Left ventricle myocardium inferior (tissue), 1 donor: Measurements from ENCODE around the gene CCDC188. TPM values are rescaled to one million over a fixed set of nuclear protein-coding genes. Genes with fewer than 3 reads are reported as not detected.

Experiments
- DNase-seq: peaks from one replicate; pipeline ENCODE4 v3.0.0-alpha.2; 2020
- H3K27ac ChIP-seq: fragments of 200-600 bp; replicated peaks from 2 replicates; pipeline ENCODE4 v1.8.0; 2021
- H3K27me3 ChIP-seq: fragments of 200-600 bp; 2 replicates; pipeline ENCODE4 v1.8.0; 2021; ENCODE audit warnings: low read depth
- H3K36me3 ChIP-seq: fragments of 200-600 bp; 2 replicates; pipeline ENCODE4 v1.8.0; 2021
- H3K4me1 ChIP-seq: fragments of 200-600 bp; 2 replicates; pipeline ENCODE4 v1.8.0; 2021
- H3K4me3 ChIP-seq: fragments of 200-600 bp; 2 replicates; pipeline ENCODE4 v1.8.0; 2021; ENCODE audit warnings: mild to moderate bottlenecking, moderate library complexity
- H3K9me3 ChIP-seq: fragments of 200-600 bp; replicated peaks from 2 replicates; pipeline ENCODE4 v1.8.0; 2021
- CTCF ChIP-seq: fragments of 200-600 bp; IDR thresholded peaks from 2 replicates; pipeline ENCODE4 v1.8.0; 2021; ENCODE audit warnings: antibody characterized with exemption, mild to moderate bottlenecking, borderline replicate concordance
- intact Hi-C: fragments of 100-400 bp; cut with micrococcal nuclease; formaldehyde crosslinking; loops from one replicate; pipeline ENCODE4 v1.11.0; 2022
- total RNA-seq: library from RNA; stranded (reverse); fragmentation: NEBNext Ultra II Directional; extraction: Animal tissue kit (Norgen Biotek cat#: 25700); gene quantifications from one replicate; pipeline ENCODE4 v1.2.1, GENCODE V29; 2021
- donor health status: DM: no; HTN: yes; CAD: no; lungs with severe emphysema.

Gene CCDC188
- total RNA-seq, 1 donor from 2014 or later, result not detected

GRCh38 chr22:20149257-20150250 is 1.3 kb downstream of the CCDC188 start:
- no peak for DNase-seq
- no peak for TF ChIP-seq CTCF
- Histone ChIP-seq H3K27ac (no peak overlapping the region), H3K27me3 (peaks cover 3% of the 10 kb centered on the region), H3K9me3 (no peaks in the 10 kb centered on the region), H3K4me3 (no peak overlapping the region), H3K36me3 (peaks cover 13% of the 10 kb centered on the region), H3K4me1 (no peaks in the 10 kb centered on the region)
- intact Hi-C loops, result no loop called here

GRCh38 chr22:20148414-20148813 is 2.4 kb downstream of the CCDC188 start:
- no peak for TF ChIP-seq CTCF
- Histone ChIP-seq H3K4me1 (no peaks in the 10 kb centered on the region), H3K9me3 (no peaks in the 10 kb centered on the region), H3K27me3 (no peaks in the 10 kb centered on the region), H3K4me3 (no peak overlapping the region), H3K36me3 (peaks cover 22% of the 10 kb centered on the region), H3K27ac (no peak overlapping the region)
- intact Hi-C loops, result no loop called here
- no peak for DNase-seq

- TF ChIP-seq CTCF, result no peak
- H3K27me3 ChIP-seq, result no peaks in the 10 kb centered on the region
- no peak overlapping the region for H3K4me3 ChIP-seq
- H3K4me1 ChIP-seq, result no peaks in the 10 kb centered on the region
- no peaks in the 10 kb centered on the region for H3K9me3 ChIP-seq
- peaks cover 25% of the 10 kb centered on the region for H3K36me3 ChIP-seq
- intact Hi-C loops, result no loop called here
- no peak for DNase-seq
- H3K27ac ChIP-seq, result no peak overlapping the region
Observed at GRCh38 chr22:20147237-20147988, 3.4 kb downstream of the CCDC188 start.

DNA sequence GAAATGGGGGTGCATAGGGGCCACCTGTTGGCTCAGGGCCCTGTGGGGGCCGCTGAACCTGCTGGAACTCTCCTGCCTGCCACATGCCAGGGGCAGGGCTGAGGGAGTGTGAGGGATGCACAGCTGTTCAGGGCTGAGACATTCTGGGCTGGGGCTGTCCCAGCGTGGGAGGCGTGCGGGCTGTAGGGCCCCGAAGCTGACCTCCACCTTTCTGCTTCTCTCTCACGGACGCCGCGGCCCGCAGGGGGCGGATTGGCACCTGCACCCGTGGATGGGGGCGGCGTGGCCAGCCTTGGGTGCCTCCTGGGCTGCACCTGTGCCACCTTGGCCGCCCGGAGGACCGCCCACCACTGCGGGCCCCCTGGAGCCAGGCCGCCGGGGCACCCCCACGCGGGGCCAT is 4.1 kb downstream of the CCDC188 start:
- H3K27ac ChIP-seq, result no peak overlapping the region
- H3K9me3 ChIP-seq, result no peaks in the 10 kb centered on the region
- intact Hi-C loops, result no loop called here
- H3K27me3 ChIP-seq, result no peaks in the 10 kb centered on the region
- no peak for DNase-seq
- peaks cover 25% of the 10 kb centered on the region for H3K36me3 ChIP-seq
- no peak overlapping the region for H3K4me3 ChIP-seq
- no peaks in the 10 kb centered on the region for H3K4me1 ChIP-seq
- TF ChIP-seq CTCF, result no peak

DNA sequence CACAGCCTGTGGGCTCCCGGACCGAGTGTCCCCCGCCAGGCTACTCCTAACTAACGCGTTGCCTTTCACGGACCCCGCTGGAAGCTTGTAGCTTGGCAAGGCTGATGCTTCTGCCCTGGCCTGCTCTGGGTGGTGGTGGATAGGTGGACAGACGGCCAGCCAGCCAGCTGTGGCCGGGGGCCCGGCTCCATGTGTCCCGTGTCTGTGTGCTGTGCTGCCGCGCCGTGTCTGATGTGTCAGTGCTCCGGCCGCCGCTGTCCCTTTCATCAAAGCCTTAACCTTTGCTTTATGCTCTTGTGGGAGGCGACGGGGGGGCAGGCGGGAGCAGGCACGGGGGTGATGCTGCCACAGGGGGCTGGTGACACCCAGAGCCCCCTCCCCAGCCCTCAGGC is 5.0 kb downstream of the CCDC188 start:
- no peaks in the 10 kb centered on the region for H3K4me1 ChIP-seq
- no peak for DNase-seq
- no peak for TF ChIP-seq CTCF
- no peaks in the 10 kb centered on the region for H3K9me3 ChIP-seq
- H3K36me3 ChIP-seq, result peaks cover 28% of the 10 kb centered on the region
- intact Hi-C loops, result no loop called here
- H3K27ac ChIP-seq, result no peak overlapping the region
- no peaks in the 10 kb centered on the region for H3K27me3 ChIP-seq
- H3K4me3 ChIP-seq, result no peak overlapping the region
